Thyroid gland (tissue), 4 donors: ENCODE measurements around the gene SCAPER.

Experiments
- CTCF ChIP-seq, 6 experiments: fragments of 200-600 bp in 3 of 6; fragments of 450-650 bp in 3 of 6; sonication (generic) in 3 of 6; IDR thresholded peaks; one replicate each; pipeline ENCODE4 v1.5.1; 2016 to 2019; ENCODE audit warnings: antibody characterized with exemption in 6 of 6, mild to moderate bottlenecking in 2 of 6, inconsistent platforms in 1 of 6, moderate library complexity in 1 of 6
- POLR2A ChIP-seq, 2 donors: fragments of 450-650 bp; IDR thresholded peaks; one replicate each; pipeline ENCODE4 v1.6.1; 2017; ENCODE audit warnings: antibody characterized with exemption in 2 of 2, mild to moderate bottlenecking in 2 of 2, moderate library complexity in 1 of 2

DNA sequence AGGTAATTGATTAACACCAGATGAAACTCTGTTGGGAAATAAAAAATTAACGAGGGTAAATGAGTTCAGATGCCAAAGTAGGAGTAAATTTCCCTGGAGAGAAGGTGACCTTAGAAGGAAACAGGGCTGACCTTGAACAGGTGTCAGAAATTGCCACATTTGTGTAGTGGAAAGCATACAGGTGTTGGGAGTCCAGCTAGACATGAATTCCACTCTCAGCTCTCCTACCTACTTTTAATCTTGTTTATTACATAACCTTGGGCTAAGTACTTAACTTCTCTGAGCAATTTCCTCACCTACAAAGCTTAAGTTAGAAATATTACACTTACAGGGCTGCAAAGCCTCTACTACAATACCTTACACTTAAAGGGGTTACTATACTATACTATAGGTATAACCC, 472.5 kb downstream of the SCAPER start:
- TF ChIP-seq POLR2A (IDR thresholded peaks at IDR 0.05) (no peak), CTCF (IDR thresholded peaks at IDR 0.05) (no peak)
